Panc1 (cell line): ENCODE measurements around the gene NTRK2.

Experiments
- POLR2AphosphoS5 ChIP-seq: IDR thresholded peaks from 2 replicates; pipeline ENCODE4 v1.6.1; 2012; ENCODE audit warnings: mild to moderate bottlenecking, low read depth, low read length, moderate library complexity
- TCF7L2 ChIP-seq: IDR thresholded peaks from 2 replicates; pipeline ENCODE4 v1.6.1; 2011; ENCODE audit warnings: mild to moderate bottlenecking, low read depth, low read length, inconsistent platforms
- TF ChIP-seq, protein P1 (sequence below): fragments of 450-650 bp; IDR thresholded peaks from 2 replicates; pipeline ENCODE4 v1.5.1; 2017; ENCODE audit warnings: mild to moderate bottlenecking

DNA sequence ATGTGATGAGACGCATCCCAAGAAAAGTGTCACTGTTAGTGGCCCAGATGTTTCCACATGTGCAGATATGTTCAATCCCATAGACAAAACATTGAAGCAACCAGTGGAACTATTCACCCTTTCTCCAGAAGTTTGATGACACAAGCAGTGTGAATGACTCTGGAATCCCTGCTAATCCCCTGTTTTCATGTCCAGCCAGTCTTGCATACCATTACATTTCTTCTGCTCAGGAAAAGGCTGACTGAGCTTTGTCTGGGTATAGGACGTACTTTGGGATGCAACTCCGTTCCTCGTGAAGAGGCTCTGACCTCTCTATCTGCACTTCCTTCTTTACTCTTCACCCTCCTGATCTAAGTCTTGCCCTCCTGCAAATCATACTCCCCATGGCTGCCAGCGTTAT lies 172.4 kb downstream of the NTRK2 start:
- TF ChIP-seq, protein P1, sequence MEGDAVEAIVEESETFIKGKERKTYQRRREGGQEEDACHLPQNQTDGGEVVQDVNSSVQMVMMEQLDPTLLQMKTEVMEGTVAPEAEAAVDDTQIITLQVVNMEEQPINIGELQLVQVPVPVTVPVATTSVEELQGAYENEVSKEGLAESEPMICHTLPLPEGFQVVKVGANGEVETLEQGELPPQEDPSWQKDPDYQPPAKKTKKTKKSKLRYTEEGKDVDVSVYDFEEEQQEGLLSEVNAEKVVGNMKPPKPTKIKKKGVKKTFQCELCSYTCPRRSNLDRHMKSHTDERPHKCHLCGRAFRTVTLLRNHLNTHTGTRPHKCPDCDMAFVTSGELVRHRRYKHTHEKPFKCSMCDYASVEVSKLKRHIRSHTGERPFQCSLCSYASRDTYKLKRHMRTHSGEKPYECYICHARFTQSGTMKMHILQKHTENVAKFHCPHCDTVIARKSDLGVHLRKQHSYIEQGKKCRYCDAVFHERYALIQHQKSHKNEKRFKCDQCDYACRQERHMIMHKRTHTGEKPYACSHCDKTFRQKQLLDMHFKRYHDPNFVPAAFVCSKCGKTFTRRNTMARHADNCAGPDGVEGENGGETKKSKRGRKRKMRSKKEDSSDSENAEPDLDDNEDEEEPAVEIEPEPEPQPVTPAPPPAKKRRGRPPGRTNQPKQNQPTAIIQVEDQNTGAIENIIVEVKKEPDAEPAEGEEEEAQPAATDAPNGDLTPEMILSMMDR: no peak
- TF ChIP-seq POLR2AphosphoS5 (no peak), TCF7L2 (no peak)
